ENCODE data around the gene CACNA2D3.

DNA sequence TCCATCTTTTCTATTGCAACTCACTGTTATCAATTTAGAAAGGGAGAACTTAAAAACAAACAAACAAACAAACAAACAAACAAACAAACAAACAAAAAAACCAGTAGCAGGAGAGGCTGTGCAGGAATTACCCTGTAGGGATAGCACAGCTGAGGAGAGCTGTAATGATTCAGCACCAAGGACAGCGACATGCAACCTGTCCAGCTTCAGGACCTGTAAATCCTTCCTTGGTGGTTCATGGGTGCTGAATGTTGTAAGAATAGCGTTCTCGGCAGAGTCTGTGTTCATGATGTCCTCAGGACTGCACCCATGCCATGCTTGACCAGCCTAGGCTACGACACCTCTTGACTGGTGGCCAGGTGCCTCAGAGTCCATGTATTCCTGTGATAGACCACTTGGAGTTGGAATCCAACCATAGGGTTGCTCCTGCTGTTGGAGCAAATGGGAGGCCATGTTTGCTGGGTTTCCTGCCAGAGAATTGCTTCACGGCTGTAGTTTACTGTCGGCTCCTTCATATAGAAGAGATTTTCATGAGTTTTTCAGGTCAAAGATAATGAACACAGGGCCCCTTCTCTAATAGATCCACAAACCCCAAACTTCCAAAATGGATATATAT lies 65.9 kb downstream of the CACNA2D3 start:
- TF ChIP-seq, protein P1, sequence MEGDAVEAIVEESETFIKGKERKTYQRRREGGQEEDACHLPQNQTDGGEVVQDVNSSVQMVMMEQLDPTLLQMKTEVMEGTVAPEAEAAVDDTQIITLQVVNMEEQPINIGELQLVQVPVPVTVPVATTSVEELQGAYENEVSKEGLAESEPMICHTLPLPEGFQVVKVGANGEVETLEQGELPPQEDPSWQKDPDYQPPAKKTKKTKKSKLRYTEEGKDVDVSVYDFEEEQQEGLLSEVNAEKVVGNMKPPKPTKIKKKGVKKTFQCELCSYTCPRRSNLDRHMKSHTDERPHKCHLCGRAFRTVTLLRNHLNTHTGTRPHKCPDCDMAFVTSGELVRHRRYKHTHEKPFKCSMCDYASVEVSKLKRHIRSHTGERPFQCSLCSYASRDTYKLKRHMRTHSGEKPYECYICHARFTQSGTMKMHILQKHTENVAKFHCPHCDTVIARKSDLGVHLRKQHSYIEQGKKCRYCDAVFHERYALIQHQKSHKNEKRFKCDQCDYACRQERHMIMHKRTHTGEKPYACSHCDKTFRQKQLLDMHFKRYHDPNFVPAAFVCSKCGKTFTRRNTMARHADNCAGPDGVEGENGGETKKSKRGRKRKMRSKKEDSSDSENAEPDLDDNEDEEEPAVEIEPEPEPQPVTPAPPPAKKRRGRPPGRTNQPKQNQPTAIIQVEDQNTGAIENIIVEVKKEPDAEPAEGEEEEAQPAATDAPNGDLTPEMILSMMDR (IDR thresholded peaks at IDR 0.05; ENCODE audit: insufficient read depth, low read depth, low read length): no peak
- no peak for TF ChIP-seq EZH2 (IDR thresholded peaks at IDR 0.05; ENCODE audit: insufficient read depth, low read length)
